Heart left ventricle (tissue), 16 donors: ENCODE measurements around the gene RAB40C. TPM values are rescaled to one million over a fixed set of nuclear protein-coding genes. Genes with fewer than 3 reads are reported as not detected.
A peak's percentile ranks its signal among the peaks of the same experiment; 100 is the strongest.

ENCODE experiments used
- ATAC-seq, 4 donors: fragments of 200-7000 bp; cut with Tn5 transposase; one replicate each; pipeline ENCODE4 v1.9.1; 2020 to 2022; ENCODE audit warnings: moderate library complexity in 4 of 4, mild to moderate bottlenecking in 3 of 4, moderate number of reproducible peaks in 1 of 4
- DNase-seq, 5 donors: peaks; one replicate each; pipeline ENCODE4 v3.0.0-alpha.2; 2020
- H3K27ac ChIP-seq, 12 donors: fragments of 200-600 bp; sonication (generic) in 4 of 12; one replicate each; pipeline versions ENCODE4 v1.5.0 to v1.8.0; 2016 to 2022; ENCODE audit warnings: mild to moderate bottlenecking in 2 of 12
- H3K27me3 ChIP-seq, 9 donors: fragments of 200-600 bp; sonication (generic) in 2 of 9; one replicate each; pipeline versions ENCODE4 v1.5.1 to v1.8.0; 2016 to 2022; ENCODE audit warnings: mild to moderate bottlenecking in 3 of 9
- H3K36me3 ChIP-seq, 9 donors: fragments of 200-600 bp; sonication (generic) in 2 of 9; one replicate each; pipeline versions ENCODE4 v1.5.0 to v1.8.0; 2018 to 2022; ENCODE audit warnings: mild to moderate bottlenecking in 2 of 9
- H3K4me1 ChIP-seq, 12 donors: fragments of 200-600 bp; sonication (generic) in 4 of 12; one replicate each; pipeline versions ENCODE4 v1.5.0 to v1.8.0; 2016 to 2022; ENCODE audit warnings: mild to moderate bottlenecking in 3 of 12
- H3K4me3 ChIP-seq, 12 donors: fragments of 200-600 bp; sonication (generic) in 4 of 12; one replicate each; pipeline versions ENCODE4 v1.5.0 to v1.8.0; 2017 to 2022; ENCODE audit warnings: mild to moderate bottlenecking in 9 of 12, moderate library complexity in 4 of 12
- H3K9me3 ChIP-seq, 12 donors: fragments of 200-600 bp; sonication (generic) in 4 of 12; one replicate each; pipeline versions ENCODE4 v1.5.0 to v1.8.0; 2016 to 2022; ENCODE audit warnings: mild to moderate bottlenecking in 1 of 12
- CTCF ChIP-seq, 12 donors: fragments of 200-600 bp; sonication (generic) in 4 of 12; IDR thresholded peaks; one replicate each; pipeline versions ENCODE4 v1.5.0 to v1.8.0; 2018 to 2022; ENCODE audit warnings: antibody characterized with exemption in 12 of 12, mild to moderate bottlenecking in 5 of 12
- POLR2A ChIP-seq, 2 donors: fragments of 450-650 bp; IDR thresholded peaks; one replicate each; pipeline ENCODE4 v1.6.1; 2017; ENCODE audit warnings: antibody characterized with exemption in 2 of 2, mild to moderate bottlenecking in 2 of 2, moderate library complexity in 2 of 2
- WGBS, 4 donors: extraction: QIAGEN DNeasy Blood & Tissue Kit in 2 of 4; methylation state at CpG; one replicate each; pipeline versions ENCODE4 v1.1.5 to v1.1.7; 2013 to 2018; 5-methylcytosine and 5-hydroxymethylcytosine counted together
- intact Hi-C, 10 donors: fragments of 100-400 bp; cut with DNase I; formaldehyde crosslinking; loops; one replicate each; pipeline versions ENCODE4 v1.11.1 to v1.14.2; 2022
- polyA plus RNA-seq, 2 donors: library from polyadenylated mRNA; stranded (reverse); fragments of 200-250 nt; gene quantifications; one replicate each; pipeline ENCODE4 v1.2.3, GENCODE V29; 2013
- total RNA-seq, 9 donors: library from RNA; depleted of rRNA in 2 of 9; stranded (reverse); fragments of >200 nt in 2 of 9; fragmentation: NEBNext Ultra II Directional in 3 of 9; extraction: Animal tissue kit (Norgen Biotek cat#: 25700) in 3 of 9; gene quantifications; one replicate each; pipeline versions ENCODE4 v1.1.0 to v1.2.4, GENCODE V29; 2016 to 2023
- donor health status: ischemic (EF 13 %, LVEDD 7.1; RV severe dilation, severe dysfunction).
- donor health status: healthy with polysubstance abuse.
- donor health status: DM: no; HTN: yes; CAD: no.
- donor health status: DM: no; HTN: no; CAD: no.
- donor health status: ischemic (EF 25% LVEDD 6.9; RV normal size, moderate dysfunction).
- donor health status: ischemic (EF 25% LVEDD 5.7; RV mildly dilated, moderate dysfunction).
- donor health status: healthy.
- donor health status: DM: yes; HTN: yes; CAD: no.
- donor health status: ischemic (EF 35%, LVEDD 5.7; RV mildly dilated, moderate dysfunction).
- donor health status: nonischemic (EF 11% LVEDD 7.7; RV severe dilation, severe dysfunction).
- donor health status: DM: yes; HTN: yes; CAD: no.
- donor health status: PGD.
- donor health status: ischemic (EF 29% LVEDD 5.4; RV normal size, mild dysfunction).
- donor health status: nonischemic (EF 23%, LVEDD 6.1; RV moderate dilation, normal function).

Gene RAB40C
- total and polyA plus RNA-seq, 11 donors = 10.2 to 22.0 (median 12.8) TPM

- H3K4me3 ChIP-seq = no peak overlapping the region
- ATAC-seq (no peak), DNase-seq (no peak)
- intact Hi-C loops = no loop called here
- H3K4me1 ChIP-seq = peaks cover 0 to 23% (median 0%) of the 10 kb centered on the region in 12 donors
- no peaks in the 10 kb centered on the region for H3K9me3 ChIP-seq
- TF ChIP-seq POLR2A (IDR thresholded peaks at IDR 0.05) = no peak
- TF ChIP-seq CTCF (IDR thresholded peaks at IDR 0.05) = no peak
- no peak overlapping the region for H3K27ac ChIP-seq
- H3K27me3 ChIP-seq = peaks cover 21 to 42% (median 27%) of the 10 kb centered on the region in 9 donors
- H3K36me3 ChIP-seq = peaks cover 0 to 15% (median 2%) of the 10 kb centered on the region in 9 donors
- 81 to 89% (median 84%) methylated on average over 21 to 23 of the region's 23 CpGs for WGBS, 4 donors
Measured at GRCh38 chr16:557463-558297, 32.2 kb upstream of the RAB40C start.

- no peak overlapping the region for H3K4me3 ChIP-seq
- 56 to 66% (median 58%) methylated on average over 6 to 22 of the region's 22 CpGs for WGBS, 4 donors
- H3K27me3 ChIP-seq = peaks cover 21 to 49% (median 27%) of the 10 kb centered on the region in 9 donors
- H3K27ac ChIP-seq = no peak overlapping the region
- ATAC-seq = peak in 2 of 4 donors; percentile 39 to 50
- no peaks in the 10 kb centered on the region for H3K9me3 ChIP-seq
- DNase-seq = peak in 2 of 5 donors; percentile 57 to 76
- peaks cover 0 to 23% (median 0%) of the 10 kb centered on the region in 12 donors for H3K4me1 ChIP-seq
- intact Hi-C loops = no loop called here
- TF ChIP-seq POLR2A (IDR thresholded peaks at IDR 0.05) (no peak), CTCF (IDR thresholded peaks at IDR 0.05) (no peak)
- H3K36me3 ChIP-seq = peaks cover 0 to 9% (median 0%) of the 10 kb centered on the region in 9 donors
Measured at GRCh38 chr16:558298-559020, 31.4 kb upstream of the RAB40C start.

- peaks cover 21 to 54% (median 27%) of the 10 kb centered on the region in 9 donors for H3K27me3 ChIP-seq
- DNase-seq (no peak), ATAC-seq (no peak)
- H3K9me3 ChIP-seq = no peaks in the 10 kb centered on the region
- WGBS, 4 donors = 63 to 100% (median 68%) methylated on average over 1 to 15 of the region's 15 CpGs
- H3K4me1 ChIP-seq = peaks cover 0 to 23% (median 0%) of the 10 kb centered on the region in 12 donors
- no peak for TF ChIP-seq CTCF (IDR thresholded peaks at IDR 0.05)
- no peak for TF ChIP-seq POLR2A (IDR thresholded peaks at IDR 0.05)
- H3K27ac ChIP-seq = no peak overlapping the region
- H3K4me3 ChIP-seq = no peak overlapping the region
- intact Hi-C loops = no loop called here
- H3K36me3 ChIP-seq = peaks cover 0 to 3% (median 0%) of the 10 kb centered on the region in 9 donors
Measured at GRCh38 chr16:559021-559380, 30.9 kb upstream of the RAB40C start.
